Stomach (tissue), 4 donors: ENCODE results near the gene PCNX1.

ENCODE experiments used
- CTCF ChIP-seq, 7 experiments: fragments of 450-650 bp in 4 of 7; fragments of 200-600 bp in 3 of 7; sonication (generic) in 3 of 7; IDR thresholded peaks; one replicate each; pipeline ENCODE4 v1.5.1; 2016 to 2019; ENCODE audit warnings: antibody characterized with exemption in 7 of 7, control low read depth in 2 of 7, mild to moderate bottlenecking in 1 of 7
- EP300 ChIP-seq: sonication (generic); formaldehyde crosslinking; IDR thresholded peaks from one replicate; pipeline ENCODE4 v1.6.1; 2017; ENCODE audit warnings: antibody characterized with exemption

- TF ChIP-seq EP300 (no peak), CTCF (IDR thresholded peaks at IDR 0.05) (no peak)
Measured at GRCh38 chr14:71122866-71123565, 215.8 kb downstream of the PCNX1 start.
